HCT116 (cell line): Measurements from ENCODE around the gene PCLO. TPM values are rescaled to one million over a fixed set of nuclear protein-coding genes. Genes with fewer than 3 reads are reported as not detected.

Source experiments
- ATAC-seq: fragments of 200-7000 bp; cut with Tn5 transposase; 2 replicates; pipeline ENCODE4 v1.9.1; 2020; ENCODE audit warnings: mild to moderate bottlenecking, moderate library complexity
- BruUV-seq: library from RNA; stranded (reverse); fragments of 400-500 nt; replicated peaks from 2 replicates; lab custom pipeline; 2021; lab: Mats Ljungman, UMichigan
- CTCF ChIA-PET: fragments of 300-600 bp; sonication (Branson Sonifier 250); formaldehyde crosslinking; loops from one replicate; lab custom pipeline; 2021; ENCODE audit warnings: antibody characterized with exemption; lab: Charles Lee
- POLR2A ChIA-PET: fragments of 300-600, 350-600 bp; sonication (Branson Sonifier 250); formaldehyde crosslinking; loops from one replicate; lab custom pipeline; 2021; ENCODE audit warnings: antibody characterized with exemption; lab: Charles Lee
- RAD21 ChIA-PET, 2 experiments: fragments of 300-600 bp; sonication (Branson Sonifier 250); formaldehyde crosslinking; loops; one replicate each; lab custom pipeline; 2023; ENCODE audit warnings: low total read pairs in 2 of 2; ENCODE audit not compliant: uncharacterized antibody in 2 of 2, unreplicated experiment in 2 of 2, low non-redundant PET in 1 of 2; lab: Charles Lee
- DNase-seq: peaks from one replicate; pipeline ENCODE4 v3.0.0-alpha.2; 2010; ENCODE audit warnings: low read depth, low spot score
- H2AFZ ChIP-seq: fragments of 200-600 bp; shearing (Covaris generic), sonication (generic); 2 replicates; pipeline ENCODE4 v1.6.1; 2017; ENCODE audit warnings: low read depth, mixed run types, mixed read lengths, antibody characterized with exemption, low read length; ENCODE audit not compliant: poor library complexity, severe bottlenecking
- H3K27ac ChIP-seq: 2 replicates; pipeline ENCODE4 v1.5.1; 2012; ENCODE audit warnings: low read depth, low read length
- H3K27me3 ChIP-seq: fragments of 200-600 bp; sonication (generic); 2 replicates; pipeline ENCODE4 v1.6.1; 2016; ENCODE audit warnings: mixed run types, low read length, mixed read lengths; ENCODE audit not compliant: insufficient read depth
- H3K36me3 ChIP-seq, 2 experiments: fragments of 200-500 bp in 1 of 2; fragments of 200-600 bp in 1 of 2; sonication (Bioruptor generic) in 1 of 2; sonication (generic) in 1 of 2; 2 replicates each; pipeline versions ENCODE4 v1.5.1 to v1.6.1; 2014 to 2016; ENCODE audit warnings: low read length in 2 of 2, inconsistent platforms in 1 of 2, mixed read lengths in 1 of 2, mixed run types in 1 of 2; ENCODE audit not compliant: insufficient read depth in 2 of 2, control insufficient read depth in 1 of 2
- H3K4me1 ChIP-seq, 2 experiments: fragments of 200-600 bp in 1 of 2; sonication (generic) in 1 of 2; 2 replicates each; pipeline versions ENCODE4 v1.5.1 to v1.6.1; 2012 to 2017; ENCODE audit warnings: low read length in 2 of 2, inconsistent platforms in 1 of 2, mild to moderate bottlenecking in 1 of 2, mixed read lengths in 1 of 2, mixed run types in 1 of 2, moderate library complexity in 1 of 2; ENCODE audit not compliant: insufficient read depth in 2 of 2, control insufficient read depth in 1 of 2
- H3K4me2 ChIP-seq: fragments of 200-600 bp; sonication (generic); 2 replicates; pipeline ENCODE4 v1.6.1; 2017; ENCODE audit warnings: mixed run types, low read length, mixed read lengths
- H3K4me3 ChIP-seq, 2 experiments: fragments of 200-600 bp in 1 of 2; sonication (generic) in 1 of 2; replicated peaks in 1 of 2; 2 replicates each; pipeline ENCODE4 v1.5.1; 2011 to 2016; ENCODE audit warnings: low read length in 2 of 2, control low read depth in 1 of 2, low read depth in 1 of 2, mild to moderate bottlenecking in 1 of 2, mixed read lengths in 1 of 2, mixed run types in 1 of 2
- H3K79me2 ChIP-seq: fragments of 200-600 bp; sonication (generic); 2 replicates; pipeline ENCODE4 v1.6.1; 2017; ENCODE audit warnings: mild to moderate bottlenecking, mixed run types, low read length, moderate library complexity, mixed read lengths; ENCODE audit not compliant: insufficient read depth
- H3K9ac ChIP-seq: fragments of 200-600 bp; sonication (generic); 2 replicates; pipeline ENCODE4 v1.6.1; 2016; ENCODE audit warnings: low read length, mixed read lengths
- H3K9me2 ChIP-seq: fragments of 200-600 bp; sonication (generic), shearing (Covaris generic); 2 replicates; pipeline ENCODE4 v1.6.1; 2017; ENCODE audit warnings: mixed run types, mild to moderate bottlenecking, moderate library complexity; ENCODE audit not compliant: insufficient read depth
- H3K9me3 ChIP-seq, 2 experiments: fragments of 200-500 bp in 1 of 2; fragments of 200-600 bp in 1 of 2; sonication (Bioruptor generic) in 1 of 2; sonication (generic) in 1 of 2; 2 replicates each; pipeline ENCODE4 v1.6.1; 2014 to 2017; ENCODE audit warnings: low read length in 2 of 2, mixed read lengths in 2 of 2, inconsistent platforms in 1 of 2, low read depth in 1 of 2, mild to moderate bottlenecking in 1 of 2, mixed run types in 1 of 2, moderate library complexity in 1 of 2; ENCODE audit not compliant: control insufficient read depth in 1 of 2, insufficient read depth in 1 of 2
- H4K20me1 ChIP-seq: fragments of 200-600 bp; sonication (generic), shearing (Covaris generic); 2 replicates; pipeline ENCODE4 v1.6.1; 2017; ENCODE audit warnings: mixed run types, mild to moderate bottlenecking, moderate library complexity; ENCODE audit not compliant: insufficient read depth
- CBX3 ChIP-seq: IDR thresholded peaks from 2 replicates; pipeline ENCODE4 v1.6.1; 2012; ENCODE audit warnings: low read depth
- CEBPB ChIP-seq: IDR thresholded peaks from 2 replicates; pipeline ENCODE4 v1.6.1; 2012; ENCODE audit warnings: low read depth
- EGR1 ChIP-seq: IDR thresholded peaks from 2 replicates; pipeline ENCODE4 v1.6.1; 2012; ENCODE audit warnings: low read depth
- EZH2phosphoT487 ChIP-seq: fragments of 200-600 bp; IDR thresholded peaks from 2 replicates; pipeline ENCODE4 v1.6.1; 2018; ENCODE audit warnings: antibody characterized with exemption, borderline replicate concordance
- MAX ChIP-seq: IDR thresholded peaks from 2 replicates; pipeline ENCODE4 v1.6.1; 2012
- POLR2AphosphoS5 ChIP-seq: IDR thresholded peaks from 2 replicates; pipeline ENCODE4 v1.6.1; 2011; ENCODE audit warnings: mild to moderate bottlenecking, low read depth, low read length, moderate library complexity
- RAD21 ChIP-seq: IDR thresholded peaks from 2 replicates; pipeline ENCODE4 v1.6.1; 2012; ENCODE audit warnings: low read depth, mild to moderate bottlenecking
- SRF ChIP-seq: IDR thresholded peaks from 2 replicates; pipeline ENCODE4 v1.6.1; 2012; ENCODE audit warnings: low read depth
- YY1 ChIP-seq: IDR thresholded peaks from 2 replicates; pipeline ENCODE4 v1.6.1; 2011; ENCODE audit warnings: low read length, low read depth, moderate library complexity, mild to moderate bottlenecking; ENCODE audit not compliant: insufficient replicate concordance; ENCODE audit errors: extremely low read depth
- ZBTB33 ChIP-seq: IDR thresholded peaks from 2 replicates; pipeline ENCODE4 v1.6.1; 2011; ENCODE audit warnings: mild to moderate bottlenecking, low read length, moderate library complexity; ENCODE audit not compliant: insufficient replicate concordance; ENCODE audit errors: extremely low read depth
- ZFX ChIP-seq: fragments of 450-650 bp; IDR thresholded peaks from 2 replicates; pipeline ENCODE4 v1.6.1; 2017
- ZNF274 ChIP-seq: fragments of 200-500 bp; sonication (Bioruptor generic); IDR thresholded peaks from 2 replicates; pipeline ENCODE4 v1.6.1; 2014; ENCODE audit warnings: mild to moderate bottlenecking, low read depth, low read length, inconsistent platforms
- intact Hi-C: fragments of 100-400 bp; cut with micrococcal nuclease; formaldehyde crosslinking; loops from 2 replicates; pipeline ENCODE4 v1.10.0; 2022
- total RNA-seq: library from RNA; stranded (reverse); gene quantifications from one replicate; pipeline ENCODE4 v1.2.1, GENCODE V29; 2021; ENCODE audit not compliant: unreplicated experiment

PCLO gene
- total RNA-seq, 1 experiment from 2014 or later: 2.4 TPM

GRCh38 chr7:83038787-83039186 is 123.9 kb downstream of the PCLO start:
- RAD21 ChIA-PET: no interaction called here

More at GRCh38 chr7:83038787-83039186, 123.9 kb downstream of the PCLO start:
- TF ChIP-seq CBX3 (no peak), MAX (no peak), RAD21 (no peak), POLR2AphosphoS5 (no peak), ZBTB33 (no peak), ZFX (no peak), CEBPB (no peak), ZNF274 (no peak), SRF (no peak), YY1 (no peak), EZH2phosphoT487 (no peak), EGR1 (no peak)
- intact Hi-C loops: no loop called here
- H3K27me3 ChIP-seq: no peaks in the 10 kb centered on the region
- H3K9me3 ChIP-seq: no peaks in the 10 kb centered on the region
- CTCF ChIA-PET: no interaction called here
- H3K9ac ChIP-seq: no peak overlapping the region
- no peak for DNase-seq
- H4K20me1 ChIP-seq: no peaks in the 10 kb centered on the region
- H3K4me2 ChIP-seq: no peak overlapping the region
- no peaks in the 10 kb centered on the region for H3K36me3 ChIP-seq
- no peak overlapping the region for H3K4me3 ChIP-seq
- no peaks in the 10 kb centered on the region for H3K4me1 ChIP-seq
- H2AFZ ChIP-seq: no peak overlapping the region
- H3K27ac ChIP-seq: no peak overlapping the region
- H3K9me2 ChIP-seq: no peaks in the 10 kb centered on the region
- no TSS peak for BruUV-seq
- no peak for ATAC-seq
- H3K79me2 ChIP-seq: no peaks in the 10 kb centered on the region
- POLR2A ChIA-PET: no interaction called here
